ENCODE results near the gene RPTOR.

GRCh38 chr17:80987941-80988461, 443.4 kb downstream of the RPTOR start:
- TF ChIP-seq CTCF (IDR thresholded peaks at IDR 0.05; ENCODE audit: low read length) (no peak), EZH2 (IDR thresholded peaks at IDR 0.05; ENCODE audit: borderline replicate concordance, low read length) (no peak)

Measured in OCI-LY1 (cell line).